ENCODE results near the gene DNAJC15.

DNA sequence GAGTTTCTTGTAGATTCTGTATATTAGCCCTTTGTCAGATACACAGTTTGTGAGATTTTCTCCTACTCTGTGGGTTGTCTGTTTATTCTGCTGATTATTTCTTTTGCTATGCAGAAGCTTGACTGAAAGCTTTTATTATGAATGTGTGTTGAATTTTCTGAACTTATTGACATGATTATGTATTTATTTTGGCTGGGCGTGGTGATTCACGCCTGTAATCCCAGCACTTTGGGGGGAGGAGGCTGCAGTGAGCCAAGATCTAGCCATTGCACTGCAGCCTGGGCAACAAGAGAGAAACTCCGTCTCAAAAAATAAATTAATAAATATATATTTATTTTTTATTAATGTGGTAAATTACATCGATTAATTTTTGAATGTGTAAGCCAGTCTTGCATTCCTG is 78.9 kb downstream of the DNAJC15 start:
- TF ChIP-seq, protein P1, sequence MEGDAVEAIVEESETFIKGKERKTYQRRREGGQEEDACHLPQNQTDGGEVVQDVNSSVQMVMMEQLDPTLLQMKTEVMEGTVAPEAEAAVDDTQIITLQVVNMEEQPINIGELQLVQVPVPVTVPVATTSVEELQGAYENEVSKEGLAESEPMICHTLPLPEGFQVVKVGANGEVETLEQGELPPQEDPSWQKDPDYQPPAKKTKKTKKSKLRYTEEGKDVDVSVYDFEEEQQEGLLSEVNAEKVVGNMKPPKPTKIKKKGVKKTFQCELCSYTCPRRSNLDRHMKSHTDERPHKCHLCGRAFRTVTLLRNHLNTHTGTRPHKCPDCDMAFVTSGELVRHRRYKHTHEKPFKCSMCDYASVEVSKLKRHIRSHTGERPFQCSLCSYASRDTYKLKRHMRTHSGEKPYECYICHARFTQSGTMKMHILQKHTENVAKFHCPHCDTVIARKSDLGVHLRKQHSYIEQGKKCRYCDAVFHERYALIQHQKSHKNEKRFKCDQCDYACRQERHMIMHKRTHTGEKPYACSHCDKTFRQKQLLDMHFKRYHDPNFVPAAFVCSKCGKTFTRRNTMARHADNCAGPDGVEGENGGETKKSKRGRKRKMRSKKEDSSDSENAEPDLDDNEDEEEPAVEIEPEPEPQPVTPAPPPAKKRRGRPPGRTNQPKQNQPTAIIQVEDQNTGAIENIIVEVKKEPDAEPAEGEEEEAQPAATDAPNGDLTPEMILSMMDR (IDR thresholded peaks at IDR 0.05), result no peak
- no peak for TF ChIP-seq POLR2A (IDR thresholded peaks at IDR 0.05)

Measured in thyroid gland (tissue), 4 donors.